GM19467 (cell line): ENCODE data around the gene GRIK3.
"Not testable (repeated sequence)": the region's sequence is repeated elsewhere in the genome, so short reads cannot be mapped to it uniquely, and the experiment has no call there.

Source experiments
- ATAC-seq: cut with Tn5 transposase; IDR thresholded peaks from one replicate; pipeline ENCODE4 v1.9.1; 2021; ENCODE audit warnings: mild to moderate bottlenecking, moderate library complexity; ENCODE audit not compliant: unreplicated experiment

The GRIK3 gene

DNA sequence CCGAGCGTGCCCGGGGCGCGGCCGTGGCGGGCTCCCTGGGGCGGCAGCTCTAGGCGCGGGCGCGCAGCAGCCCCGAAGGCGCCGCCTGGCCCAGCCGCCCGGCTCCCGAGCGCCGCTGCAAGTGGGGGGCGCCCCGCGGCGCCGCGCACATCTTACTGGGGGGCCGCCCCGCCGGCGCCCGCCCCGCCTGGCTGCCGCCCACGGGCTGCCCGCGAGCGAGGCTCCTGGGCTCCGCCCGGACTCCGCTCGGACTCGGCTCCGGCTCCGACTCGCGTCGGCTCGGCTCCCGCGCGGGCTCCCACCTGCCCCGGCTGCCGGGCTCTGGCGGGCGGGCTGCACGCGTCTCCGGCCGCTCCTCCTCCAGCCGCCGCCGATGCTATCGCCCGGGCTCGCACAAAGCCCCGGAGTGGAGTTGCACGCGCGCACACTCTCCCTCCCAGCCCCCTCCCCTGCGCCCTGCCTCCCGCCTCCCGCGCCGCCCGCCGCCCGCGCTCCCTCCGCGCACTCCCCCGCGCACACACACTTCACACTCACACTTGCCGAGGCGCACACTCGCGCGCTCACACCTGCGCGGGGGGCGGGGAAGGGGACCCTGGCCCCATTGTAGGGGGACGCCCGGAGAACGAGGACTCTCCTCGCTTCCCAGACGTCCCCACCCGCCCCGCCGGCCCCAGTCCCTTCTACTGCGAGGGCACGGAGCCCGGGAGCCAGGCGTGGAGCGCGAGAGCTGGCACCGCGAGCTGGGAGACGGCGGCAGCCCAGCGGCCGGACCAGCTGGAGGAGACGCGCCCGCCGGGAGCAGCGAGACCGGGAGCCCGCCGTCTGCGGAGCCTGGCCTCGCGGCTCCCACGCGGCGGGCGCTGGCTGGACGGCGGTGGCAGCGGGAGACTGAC is at the start of gene GRIK3:
GRIK3 (minus strand) TSS at position 395 of the 893 bp plus-strand sequence. CDS start 407 bp downstream, outside the sequence.
- ATAC-seq, result no peak

GRCh38 chr1:37084013-37084412 is 49.7 kb upstream of the GRIK3 start:
- ATAC-seq, result no peak

DNA sequence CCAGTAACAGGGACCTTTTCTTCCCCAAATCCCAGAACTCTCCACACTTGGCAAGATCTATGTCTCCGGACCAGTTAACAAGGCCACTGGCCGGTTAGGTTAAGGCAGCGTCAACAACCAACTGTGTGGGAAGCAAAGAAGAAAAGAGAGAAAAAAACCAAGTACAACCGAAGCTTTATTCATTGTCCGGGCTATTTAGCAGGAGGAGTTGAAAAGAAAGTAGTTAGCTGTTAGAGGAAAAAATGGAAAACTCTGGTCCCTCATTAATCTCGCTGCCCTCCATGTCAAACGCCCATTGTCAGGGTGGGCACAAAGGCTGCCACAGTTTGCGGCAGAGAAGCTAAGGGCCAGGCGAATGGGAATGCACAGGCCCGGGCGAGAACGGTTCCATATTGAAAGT is 49.3 kb upstream of the GRIK3 start:
- ATAC-seq, result no peak

DNA sequence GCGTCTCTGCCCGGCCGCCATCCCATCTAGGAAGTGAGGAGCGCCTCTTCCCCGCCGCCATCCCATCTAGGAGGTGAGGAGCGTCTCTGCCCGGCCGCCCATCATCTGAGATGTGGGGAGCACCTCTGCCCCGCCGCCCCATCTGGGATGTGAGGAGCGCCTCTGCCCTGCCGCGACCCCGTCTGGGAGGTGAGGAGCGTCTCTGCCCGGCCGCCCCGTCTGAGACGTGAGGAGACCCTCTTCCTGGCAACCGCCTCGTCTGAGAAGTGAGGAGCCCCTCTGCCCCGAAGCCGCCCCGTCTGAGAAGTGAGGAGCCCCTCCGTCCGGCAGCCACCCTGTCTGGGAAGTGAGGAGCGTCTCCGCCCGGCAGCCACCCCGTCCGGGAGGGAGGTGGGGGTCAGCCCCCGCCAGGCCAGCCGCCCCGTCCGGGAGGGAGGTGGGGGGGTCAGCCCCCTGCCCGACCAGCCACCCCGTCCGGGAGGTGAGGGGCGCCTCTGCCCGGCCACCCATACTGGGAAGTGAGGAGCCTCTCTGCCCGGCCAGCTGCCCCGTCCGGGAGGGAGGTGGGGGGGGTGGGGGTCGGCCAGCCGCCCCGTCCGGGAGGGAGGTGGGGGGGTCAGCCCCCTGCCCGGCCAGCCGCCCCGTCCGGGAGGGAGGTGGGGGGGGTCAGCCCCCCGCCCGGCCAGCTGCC is 46.1 kb upstream of the GRIK3 start:
- ATAC-seq, result not testable (repeated sequence)

DNA sequence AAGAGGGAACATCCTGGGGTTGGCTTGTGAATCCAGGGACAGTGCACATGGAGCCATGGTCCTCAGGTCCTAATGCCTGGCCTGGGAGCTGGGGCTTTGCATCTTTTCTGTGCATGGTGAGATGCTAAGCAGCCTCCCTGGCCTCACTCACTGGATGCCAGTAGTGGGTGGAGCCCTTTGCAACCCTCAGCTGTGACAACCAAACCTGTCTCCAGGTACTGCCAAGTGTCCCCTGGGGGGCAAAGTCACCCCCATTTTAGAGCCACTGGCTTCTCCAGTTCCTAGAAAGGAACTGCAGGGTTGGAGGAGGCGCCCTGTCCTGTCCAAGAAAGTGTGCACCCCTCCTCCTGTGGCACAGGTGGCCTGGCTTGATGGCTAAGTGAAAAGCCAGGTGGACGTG is 44.6 kb upstream of the GRIK3 start:
- ATAC-seq, result no peak

DNA sequence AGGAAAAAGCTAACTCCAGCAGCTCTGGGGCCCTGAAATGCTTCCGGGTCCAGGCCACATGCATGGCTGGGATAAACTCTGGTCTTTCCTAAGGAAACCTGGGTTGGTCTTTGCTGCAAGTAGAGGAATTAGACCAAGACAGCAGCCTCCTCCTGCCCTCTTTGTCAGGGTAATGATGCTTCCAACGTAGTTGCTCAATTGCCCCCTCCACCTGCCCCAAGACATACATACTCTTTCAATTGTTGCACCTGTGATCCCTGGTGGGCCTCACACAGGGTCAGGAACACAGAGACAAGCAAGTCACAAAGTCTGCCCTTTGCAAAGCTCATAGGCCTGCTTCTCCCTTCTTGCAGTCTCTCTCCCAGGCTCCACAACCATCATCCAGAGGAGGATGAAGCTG is 41.9 kb upstream of the GRIK3 start:
- no peak for ATAC-seq

- ATAC-seq, result no peak
Observed at GRCh38 chr1:37073854-37074379, 39.6 kb upstream of the GRIK3 start.

DNA sequence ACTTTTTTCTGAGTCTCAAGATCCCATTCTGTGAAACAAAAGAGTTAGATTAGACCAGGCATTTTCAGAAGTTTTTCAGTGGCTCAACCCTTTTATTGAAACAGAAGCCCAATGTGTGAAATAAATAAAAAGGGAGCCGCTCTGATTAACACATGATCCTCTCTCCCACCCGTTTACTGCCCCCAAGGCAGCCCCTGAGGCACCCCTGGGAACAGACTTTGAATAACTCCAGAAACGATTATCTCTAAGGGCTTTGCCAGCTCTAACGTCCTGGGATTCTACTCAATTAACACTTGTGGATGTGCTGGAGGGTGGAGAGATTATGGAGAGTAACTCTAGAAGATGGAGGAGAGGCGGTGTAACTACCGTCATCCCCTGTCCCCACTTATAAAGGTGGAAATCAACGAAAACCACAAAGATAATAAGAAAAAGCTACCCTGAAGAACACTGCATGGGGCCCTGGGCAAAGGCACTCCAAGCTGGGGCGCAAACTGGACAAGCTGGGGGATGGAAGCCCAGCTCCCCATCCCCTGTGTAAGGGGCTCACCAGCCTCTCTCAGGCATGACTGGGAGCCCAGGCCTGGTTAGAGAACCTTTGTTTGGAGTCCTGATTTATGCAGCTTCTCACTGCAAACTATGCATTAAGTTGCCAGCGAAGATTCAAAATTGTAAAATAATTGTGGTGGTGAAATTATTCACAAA is 39.0 kb upstream of the GRIK3 start:
- ATAC-seq, result no peak

DNA sequence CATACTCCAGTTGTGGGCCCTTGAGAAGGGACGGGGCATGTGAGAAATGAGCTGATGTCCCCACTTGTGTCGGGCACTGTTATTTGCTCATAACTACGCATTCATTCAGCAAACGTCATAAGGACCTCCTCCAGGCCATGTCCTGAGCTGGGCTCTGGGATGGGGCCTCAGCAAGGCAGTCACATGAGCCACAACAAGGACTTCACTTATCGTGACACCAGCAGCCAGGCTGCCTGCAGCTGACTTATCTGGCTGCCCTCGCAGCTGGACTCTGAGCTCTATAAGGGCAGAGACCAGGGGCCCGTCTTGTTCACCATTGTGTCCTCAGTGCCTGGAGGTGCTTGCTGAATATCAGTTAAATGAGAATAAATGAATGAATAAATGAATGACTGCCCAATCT is 37.5 kb upstream of the GRIK3 start:
- no peak for ATAC-seq

DNA sequence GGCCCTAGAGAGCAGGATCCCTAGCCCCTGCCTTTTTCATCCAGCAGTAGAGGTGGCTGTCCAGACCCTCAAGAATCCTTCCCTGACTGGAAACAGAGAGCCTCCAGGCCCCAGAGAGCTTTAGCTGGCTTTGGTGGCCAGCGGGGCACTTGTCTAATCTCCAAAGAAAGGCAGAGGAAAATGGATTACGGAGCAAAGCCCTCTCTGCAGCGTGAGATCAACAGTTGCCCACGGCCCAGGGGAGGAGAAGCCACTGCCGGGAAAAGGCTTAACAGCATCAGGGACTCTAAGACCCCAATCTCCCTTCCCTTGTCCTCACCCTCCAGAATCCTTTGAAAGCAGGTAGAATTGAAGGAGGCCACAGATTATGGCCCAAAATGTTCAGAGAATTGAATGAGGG is 35.8 kb upstream of the GRIK3 start:
- no peak for ATAC-seq

DNA sequence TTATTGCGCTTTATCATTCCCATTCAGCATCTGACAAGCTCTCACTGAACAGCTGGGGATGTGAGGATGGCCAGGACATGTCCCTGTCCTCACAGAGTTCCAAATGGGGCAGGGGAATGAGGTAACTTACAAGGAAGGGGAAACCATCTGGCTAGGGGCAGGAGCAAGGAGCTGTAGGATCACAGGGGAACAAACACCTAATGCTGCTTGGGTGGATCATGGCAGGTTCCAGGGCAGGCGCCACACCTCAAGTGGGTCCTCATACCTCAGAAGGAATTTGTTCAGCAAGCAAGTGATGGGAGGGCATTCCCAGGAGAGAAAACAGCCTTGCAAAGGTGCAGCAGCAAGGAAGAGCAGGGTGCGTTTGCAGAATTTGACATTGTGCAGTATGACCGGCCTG is 35.1 kb upstream of the GRIK3 start:
- ATAC-seq, result no peak

GRCh38 chr1:37068897-37069296 is 34.6 kb upstream of the GRIK3 start:
- no peak for ATAC-seq

DNA sequence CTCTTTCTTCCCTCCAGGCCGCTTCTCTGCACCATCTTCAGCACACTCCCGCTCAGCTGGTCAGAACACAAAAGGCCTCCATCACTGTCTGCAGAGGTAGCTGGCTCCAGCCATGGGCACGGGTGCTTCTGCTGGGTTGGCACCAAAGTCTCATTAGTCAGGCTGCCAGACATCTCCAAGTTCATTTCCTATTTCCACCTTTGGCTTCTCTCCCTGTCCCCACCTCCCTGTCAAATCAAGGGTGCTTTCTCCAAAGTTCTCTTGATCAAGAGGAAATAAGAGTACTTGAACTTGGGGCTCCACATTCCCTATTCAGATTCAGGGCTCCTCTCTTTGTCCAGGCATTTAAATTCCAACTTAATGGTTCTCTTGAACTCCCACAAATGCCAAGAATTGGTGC is 33.9 kb upstream of the GRIK3 start:
- no peak for ATAC-seq

GRCh38 chr1:37064039-37064438 is 29.7 kb upstream of the GRIK3 start:
- no peak for ATAC-seq

DNA sequence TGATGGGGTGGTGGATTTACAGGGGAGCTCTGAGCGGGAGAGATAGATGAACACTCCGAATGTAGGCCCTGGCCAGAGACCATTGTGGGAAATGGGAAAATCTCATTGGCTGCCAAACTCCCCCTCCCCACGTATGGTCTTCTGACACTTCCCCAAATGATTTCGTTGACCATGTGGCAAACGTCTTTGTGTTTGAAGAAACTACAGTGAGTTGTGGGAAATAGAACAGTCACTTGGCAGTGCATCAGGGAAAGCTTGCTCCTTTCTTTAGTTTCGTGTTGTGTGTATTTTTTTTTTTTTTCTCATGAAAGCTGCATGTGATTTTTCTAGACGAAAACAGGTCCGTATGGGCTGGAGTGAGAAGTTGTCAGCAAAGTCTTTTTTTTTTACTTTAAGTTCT is 25.0 kb upstream of the GRIK3 start:
- no peak for ATAC-seq

DNA sequence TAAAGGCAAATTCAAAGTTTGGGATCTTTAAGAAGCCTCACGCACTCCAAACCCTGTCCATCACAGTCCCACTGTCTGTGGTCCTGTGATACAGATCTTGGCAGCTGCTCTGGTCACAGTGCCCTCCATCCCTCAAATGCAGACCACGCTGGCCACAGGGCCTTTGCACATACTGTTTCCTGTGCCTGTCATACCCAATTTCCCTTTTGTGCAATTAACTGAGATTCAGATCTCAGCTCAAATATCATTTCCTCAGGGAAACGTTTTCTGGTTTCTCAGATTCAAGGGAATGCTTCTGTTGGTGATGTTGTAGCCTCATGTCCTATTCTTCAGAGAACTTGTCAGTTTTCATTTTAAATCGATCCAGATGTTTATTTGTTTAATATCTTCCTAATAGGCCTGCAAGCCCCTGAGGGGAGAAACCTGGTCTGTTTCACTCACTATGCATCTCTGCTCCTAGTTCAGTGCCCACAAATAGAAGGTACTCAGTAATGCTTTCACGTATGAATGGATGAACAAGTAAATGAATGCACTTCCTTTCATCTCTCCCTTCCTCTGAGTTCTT is 24.2 kb upstream of the GRIK3 start:
- ATAC-seq, result no peak

- no peak for ATAC-seq
Observed at GRCh38 chr1:37056325-37056724, 22.0 kb upstream of the GRIK3 start.

GRCh38 chr1:37055631-37056030 is 21.3 kb upstream of the GRIK3 start:
- ATAC-seq, result no peak

DNA sequence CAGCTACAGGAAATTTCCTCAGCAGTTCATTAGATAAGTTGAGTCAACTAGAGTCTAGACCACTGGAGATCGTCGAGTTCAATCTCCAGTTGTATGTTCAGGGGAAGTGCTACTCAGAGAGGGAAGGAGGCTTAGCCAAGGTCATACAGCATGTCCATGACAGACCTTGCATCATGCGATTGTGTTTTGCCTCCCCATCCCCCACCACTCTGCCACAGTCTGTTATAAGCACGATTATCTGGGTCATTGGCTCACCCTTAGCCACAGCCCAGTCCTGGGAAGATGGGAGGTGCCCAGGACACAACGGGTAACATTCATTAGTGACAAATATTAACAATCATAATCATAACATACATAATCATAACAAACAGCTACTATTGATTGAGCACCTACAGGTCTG is 18.9 kb upstream of the GRIK3 start:
- no peak for ATAC-seq

GRCh38 chr1:37052120-37052519 is 17.8 kb upstream of the GRIK3 start:
- ATAC-seq, result no peak

DNA sequence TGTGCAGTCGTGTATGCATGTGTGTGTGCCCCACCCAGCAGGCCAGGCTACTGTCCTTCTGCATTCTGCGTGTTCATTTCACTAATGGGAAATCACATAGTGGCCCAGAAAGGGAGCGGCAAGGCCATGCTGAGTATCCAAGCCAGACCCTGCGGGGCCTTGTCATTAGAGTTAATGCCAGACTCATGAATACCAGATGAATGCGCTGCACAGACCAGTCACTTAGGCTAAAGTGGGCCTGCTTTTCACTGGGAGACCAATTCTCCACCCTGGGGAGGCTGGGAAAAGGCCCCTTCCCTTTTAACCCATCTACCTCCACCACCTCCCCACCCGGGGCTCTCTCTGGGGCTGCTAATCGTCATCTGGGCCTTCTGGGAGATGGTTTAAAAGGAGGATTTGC is 17.0 kb upstream of the GRIK3 start:
- no peak for ATAC-seq
